Hepatic stellate cell (primary cell): ENCODE measurements around the gene PECR.
A peak's percentile ranks its signal among the peaks of the same experiment; 100 is the strongest.

Experiments used
- DNase-seq: peaks from one replicate; pipeline ENCODE4 v3.0.0; 2011; ENCODE audit warnings: low spot score

The PECR gene

DNA sequence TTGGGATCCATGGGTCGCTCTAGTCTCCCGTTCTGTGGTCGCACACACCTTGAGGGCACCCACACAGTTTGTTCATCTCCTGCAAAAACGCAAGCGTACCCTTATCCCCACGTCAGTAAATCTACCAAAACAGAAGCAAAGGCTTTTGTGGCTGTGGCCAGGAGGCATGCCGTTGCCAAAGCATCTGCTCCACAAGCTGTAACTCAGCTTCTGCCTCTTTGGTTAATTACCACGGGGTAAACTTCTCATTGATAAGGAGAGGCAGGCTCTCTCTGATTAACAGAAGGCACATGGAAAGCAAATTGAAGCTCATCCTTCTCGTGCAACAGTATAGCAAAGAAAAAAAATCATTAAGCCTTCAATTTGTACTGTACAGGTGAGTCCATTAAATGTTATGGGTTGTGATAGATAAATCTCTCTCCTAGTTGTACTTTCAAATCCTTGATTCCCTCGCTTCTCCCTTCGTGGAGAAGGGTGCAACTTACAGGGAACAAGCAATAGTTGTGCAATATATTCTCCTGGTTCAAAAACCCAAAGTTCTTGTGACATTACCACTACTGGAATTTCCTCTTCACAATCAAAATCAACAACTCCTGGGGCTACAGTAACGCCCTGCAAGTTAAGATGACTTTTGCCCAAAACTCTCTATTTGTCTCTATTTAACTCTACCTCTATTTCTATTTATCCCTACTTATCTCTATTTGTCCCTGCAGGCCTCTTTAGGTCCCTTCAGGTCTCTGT, 10.3 kb downstream of the PECR start:
- DNase-seq: no peak

DNA sequence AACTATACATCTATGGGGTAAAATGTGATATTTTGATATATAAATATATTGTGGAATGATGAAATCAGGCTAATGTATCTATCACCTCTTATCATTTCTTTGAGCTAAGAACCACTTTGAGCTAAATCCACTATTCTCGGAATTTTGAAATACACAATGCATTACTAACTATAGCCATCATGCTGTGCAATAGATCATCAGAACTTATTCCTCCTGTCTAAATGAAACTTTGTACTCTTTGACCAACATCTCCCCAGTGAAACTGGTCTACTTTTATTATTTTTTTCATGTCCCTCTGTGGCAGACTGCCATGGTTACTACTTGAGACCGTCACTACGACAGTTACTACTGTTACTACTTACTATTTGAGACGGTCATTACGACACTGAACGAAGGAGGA, 11.4 kb downstream of the PECR start:
- no peak for DNase-seq

DNA sequence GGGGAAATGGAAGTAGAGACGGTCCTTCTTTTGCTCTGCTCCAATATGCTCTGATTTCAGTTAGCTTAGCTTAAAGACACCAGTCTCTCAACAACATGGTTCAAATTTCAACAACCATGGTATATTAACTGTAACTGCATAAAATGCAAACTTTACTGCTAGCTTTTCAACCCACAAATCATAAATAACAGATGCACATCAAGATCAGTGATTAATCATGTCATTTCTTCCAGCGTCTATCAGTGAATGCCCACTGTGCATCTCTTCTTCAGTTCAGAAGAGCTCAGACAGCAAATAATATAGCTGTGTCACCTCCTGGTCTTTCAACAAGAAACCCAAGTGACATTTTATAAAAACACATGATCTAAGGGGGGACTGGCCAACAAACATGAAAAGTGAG, 12.6 kb downstream of the PECR start:
- no peak for DNase-seq

GRCh38 chr2:216066230-216066629, 15.4 kb downstream of the PECR start:
- no peak for DNase-seq

- no peak for DNase-seq
Measured at GRCh38 chr2:216064665-216065064, 16.9 kb downstream of the PECR start.

DNA sequence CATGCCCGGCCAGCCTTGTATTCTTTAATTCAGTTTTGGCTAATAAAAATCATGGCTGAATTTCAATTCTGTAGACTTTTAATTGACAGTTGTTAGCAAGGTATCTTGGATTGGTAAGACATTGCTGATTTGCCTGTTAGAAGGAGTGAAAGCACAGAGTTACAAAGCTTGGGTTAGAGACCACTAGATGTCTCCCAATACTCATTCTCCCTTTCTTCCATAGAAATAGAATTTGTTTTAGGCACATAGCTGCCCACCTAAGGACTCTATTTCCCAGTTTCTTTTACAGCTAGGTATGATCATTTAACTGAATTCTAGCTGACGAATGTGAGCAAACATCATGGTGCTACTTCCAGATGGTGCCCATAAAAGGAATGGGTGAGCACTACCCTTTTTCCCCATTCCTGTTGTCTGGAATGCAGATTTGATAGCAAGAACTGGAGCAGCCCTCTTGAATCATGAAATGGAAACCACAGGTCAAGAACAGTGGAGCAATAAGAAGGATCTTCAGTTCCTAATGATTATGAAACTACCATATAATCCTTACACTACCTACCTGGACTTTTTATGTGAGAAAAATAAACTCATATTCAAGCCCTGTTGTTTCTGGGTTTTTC, 17.5 kb downstream of the PECR start:
- no peak for DNase-seq

DNA sequence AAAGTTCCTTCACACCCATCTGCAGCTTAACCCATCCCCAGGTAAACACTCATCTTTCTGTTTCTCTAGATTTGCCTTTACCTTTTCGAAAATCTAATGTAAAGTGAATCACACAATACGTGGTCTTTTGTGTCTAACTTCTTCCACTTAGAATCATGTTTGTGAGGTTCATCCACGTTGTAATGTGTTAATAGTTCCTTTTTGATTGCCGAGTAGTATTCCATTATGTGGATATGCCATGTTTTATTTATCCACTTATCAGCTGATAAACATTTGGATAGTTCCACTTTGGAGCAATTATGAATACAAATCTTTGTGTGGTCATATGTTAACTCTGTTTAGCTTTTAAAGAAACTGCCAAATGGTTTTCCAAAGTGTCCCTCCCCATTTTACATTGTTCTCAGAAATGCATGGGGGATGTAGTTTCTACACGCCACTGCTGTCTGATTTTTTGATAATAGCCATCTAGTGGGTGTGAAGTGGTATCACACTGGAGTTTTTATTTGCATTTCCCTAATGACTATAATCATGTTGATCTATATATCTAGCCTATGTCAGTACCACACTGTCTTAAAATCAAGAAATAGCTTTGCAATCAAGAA, 22.3 kb downstream of the PECR start:
- no peak for DNase-seq

DNA sequence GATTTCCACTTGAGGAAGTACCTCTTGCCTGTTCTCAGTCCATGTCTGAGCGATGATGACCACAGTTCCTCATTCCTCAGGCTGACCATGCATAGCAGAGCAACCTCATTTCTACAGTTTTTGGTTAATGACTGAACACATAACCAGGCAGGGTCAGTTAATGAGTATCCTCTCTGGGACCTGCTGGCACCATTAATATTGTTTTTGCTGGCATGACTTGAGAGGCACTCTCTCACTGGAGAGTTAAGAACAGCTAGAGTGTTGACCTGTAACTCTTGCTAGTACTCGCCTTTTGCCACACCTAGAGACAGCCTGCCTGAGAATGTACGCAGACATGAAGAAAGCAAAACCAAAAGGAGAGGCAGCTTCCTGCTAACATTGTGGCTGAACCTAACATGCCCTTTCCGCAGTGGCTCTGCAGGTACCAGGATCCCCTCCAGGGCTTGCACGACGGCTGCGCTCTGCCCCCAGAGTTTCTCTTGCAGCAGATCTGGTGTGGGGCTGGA, 23.9 kb downstream of the PECR start:
- peak; percentile 48 for DNase-seq

GRCh38 chr2:216056739-216057138, 24.9 kb downstream of the PECR start:
- no peak for DNase-seq

DNA sequence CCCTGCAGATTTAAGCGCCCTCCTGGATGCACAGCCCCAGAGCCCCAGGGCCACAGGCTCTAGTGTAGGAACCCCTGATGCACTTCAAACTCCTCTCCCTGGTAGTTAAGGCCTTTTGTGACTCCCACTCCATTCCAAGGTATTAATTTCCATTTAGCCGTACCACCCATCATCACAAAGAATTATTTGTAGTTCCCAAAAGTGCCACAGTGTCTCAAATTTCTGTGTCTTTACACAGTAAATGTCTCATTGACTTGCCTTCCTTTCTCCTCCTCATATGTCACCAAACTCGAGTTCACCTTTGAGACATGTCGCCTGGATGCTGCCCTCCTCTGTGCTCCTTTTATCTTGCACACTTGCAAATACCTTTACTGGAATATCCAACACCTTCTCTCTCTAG, 25.9 kb downstream of the PECR start:
- no peak for DNase-seq

DNA sequence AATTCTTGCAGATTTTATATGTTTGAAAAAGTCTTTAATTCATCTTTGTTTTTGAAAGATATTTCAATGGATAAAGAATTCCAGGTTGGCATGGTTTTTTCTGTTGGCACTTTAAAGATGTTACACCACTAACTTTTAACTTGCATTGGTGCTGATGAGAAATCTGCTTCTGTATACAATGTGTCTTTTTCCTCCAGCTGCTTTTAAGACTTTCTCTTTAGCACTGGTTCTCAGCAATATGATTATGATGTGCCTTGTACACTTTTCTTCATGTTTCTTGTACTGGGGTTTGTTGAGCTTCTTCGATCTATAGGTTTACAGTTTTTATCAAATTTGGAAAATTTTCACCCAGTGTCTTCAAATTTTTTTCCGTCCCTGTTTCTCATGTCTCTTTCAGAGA, 29.2 kb downstream of the PECR start:
- DNase-seq: no peak

- no peak for DNase-seq
Measured at GRCh38 chr2:216051350-216051749, 30.3 kb downstream of the PECR start.

- no peak for DNase-seq
Measured at GRCh38 chr2:216049452-216049851, 32.2 kb downstream of the PECR start.

- no peak for DNase-seq
Measured at GRCh38 chr2:216047397-216047796, 34.2 kb downstream of the PECR start.

DNA sequence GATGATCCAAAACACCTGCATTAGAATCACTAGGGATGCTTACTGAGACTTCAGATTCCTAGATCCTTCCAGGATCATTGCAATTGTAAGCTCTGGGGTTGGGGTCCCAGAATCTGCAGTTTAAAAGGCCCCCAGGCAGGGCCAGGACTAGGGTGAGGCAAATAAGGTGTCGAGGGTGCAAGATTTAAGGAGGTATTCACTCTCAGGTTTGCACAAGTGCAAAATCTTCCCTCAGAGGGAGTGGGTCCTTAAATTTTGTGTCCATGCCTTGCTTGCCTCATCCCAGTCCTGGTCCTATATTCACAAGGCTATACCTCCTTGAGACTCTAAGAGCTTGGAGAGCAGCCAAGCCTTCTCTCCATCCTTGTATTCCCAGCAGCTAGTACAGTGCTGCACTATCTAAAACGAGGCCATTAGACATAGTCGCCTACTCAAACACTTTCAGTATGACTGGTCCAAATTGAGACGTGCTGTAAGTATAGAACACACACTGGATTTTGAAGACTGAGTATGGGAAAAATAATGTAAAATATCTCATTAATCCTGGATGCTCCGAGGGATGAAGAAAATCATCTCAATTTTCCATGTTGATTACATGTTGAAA, 36.6 kb downstream of the PECR start:
- no peak for DNase-seq

- DNase-seq: no peak
Measured at GRCh38 chr2:216043949-216044348, 37.7 kb downstream of the PECR start.

DNA sequence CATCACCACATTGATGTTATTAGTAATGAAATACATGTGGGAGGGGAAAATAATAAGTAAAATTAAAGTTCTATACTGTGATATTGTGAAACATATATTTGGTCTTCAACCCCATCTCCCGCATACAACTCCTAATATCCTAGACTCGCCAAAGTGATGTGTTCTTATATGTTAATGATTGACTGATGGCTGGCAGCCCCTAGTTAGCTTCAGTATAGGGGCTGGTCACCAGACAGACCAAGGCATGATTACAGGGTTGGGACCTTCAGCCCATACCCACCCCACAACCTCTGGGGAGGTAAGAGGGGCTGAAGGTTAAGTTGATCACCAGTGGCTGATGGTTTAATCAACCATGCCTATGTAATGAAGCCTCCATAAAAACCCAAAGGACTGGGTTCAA, 40.2 kb downstream of the PECR start:
- DNase-seq: no peak

DNA sequence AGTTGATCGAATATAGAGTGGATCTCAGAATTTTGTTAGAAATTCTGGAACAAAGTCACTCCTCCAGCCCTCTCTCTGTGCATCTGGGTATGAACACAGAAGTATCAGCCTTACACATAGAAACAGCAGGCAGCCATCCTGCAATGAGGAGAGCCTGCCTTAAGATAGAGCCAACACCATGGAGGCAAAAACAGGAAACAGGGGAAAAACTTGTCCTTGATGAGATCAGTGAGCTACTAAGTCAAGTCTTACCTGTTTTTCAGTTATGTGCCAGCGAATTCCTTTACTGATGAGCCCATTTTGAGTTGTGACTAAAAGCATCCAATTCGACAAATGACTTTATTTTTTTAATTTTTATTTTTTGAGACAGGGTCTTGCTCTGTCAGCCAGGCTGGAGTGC, 41.7 kb downstream of the PECR start:
- no peak for DNase-seq

GRCh38 chr2:216034065-216034464, 47.5 kb downstream of the PECR start:
- DNase-seq: peak; percentile 69

DNA sequence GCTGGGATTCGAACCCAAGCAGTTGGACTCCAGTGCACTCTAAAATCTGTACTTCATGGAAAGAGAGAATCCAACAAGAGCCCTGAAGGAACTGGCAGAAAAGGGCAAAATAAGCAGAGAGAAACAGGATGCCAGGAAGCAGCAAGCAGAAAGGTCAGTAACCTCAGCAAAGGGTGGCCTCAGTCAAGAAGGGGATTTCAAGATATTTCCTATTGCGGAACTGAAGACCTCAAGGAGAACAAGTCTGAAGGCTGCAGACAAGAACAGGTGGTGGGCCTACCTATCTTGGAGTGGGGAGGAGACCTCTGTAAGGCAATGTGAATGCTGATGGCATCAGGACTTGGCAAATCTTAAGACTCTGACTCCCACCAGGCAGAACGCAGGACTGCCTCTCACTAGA, 48.2 kb downstream of the PECR start:
- no peak for DNase-seq

- DNase-seq: peak; percentile 50
Measured at GRCh38 chr2:216031960-216032689, 49.5 kb downstream of the PECR start.

- DNase-seq: no peak
Measured at GRCh38 chr2:216030216-216030615, 51.4 kb downstream of the PECR start.
